Mesenchymal stem cell (in vitro differentiated cells and primary cell): ENCODE measurements around the gene HAND2.

Experiments used
- DNase-seq: peaks from one replicate; pipeline ENCODE4 v3.0.0-alpha.2; 2013
- H2AFZ ChIP-seq: one replicate; pipeline ENCODE4 v1.6.1; 2013; ENCODE audit warnings: low read depth, mild to moderate bottlenecking, control low read depth, inconsistent platforms, low read length, moderate library complexity
- H2AK5ac ChIP-seq: 2 replicates; pipeline ENCODE4 v1.6.1; 2013; ENCODE audit warnings: low read length, moderate library complexity, mild to moderate bottlenecking, inconsistent platforms; ENCODE audit not compliant: severe bottlenecking
- H2BK120ac ChIP-seq: one replicate; pipeline ENCODE4 v1.6.1; 2013; ENCODE audit warnings: low read depth, mild to moderate bottlenecking, inconsistent platforms, low read length, moderate library complexity
- H2BK12ac ChIP-seq, 2 experiments: one replicate each; pipeline ENCODE4 v1.6.1; 2013; ENCODE audit warnings: inconsistent platforms in 2 of 2, low read length in 2 of 2, mild to moderate bottlenecking in 2 of 2, moderate library complexity in 2 of 2, control low read depth in 1 of 2
- H2BK15ac ChIP-seq: one replicate; pipeline ENCODE4 v1.6.1; 2013; ENCODE audit warnings: mild to moderate bottlenecking, low read depth, inconsistent platforms; ENCODE audit not compliant: poor library complexity, severe bottlenecking
- H2BK5ac ChIP-seq: 2 replicates; pipeline ENCODE4 v1.6.1; 2013; ENCODE audit warnings: low read depth, mild to moderate bottlenecking, low read length, control low read depth, inconsistent platforms; ENCODE audit not compliant: poor library complexity, severe bottlenecking
- H3K14ac ChIP-seq, 2 experiments: one replicate each; pipeline ENCODE4 v1.6.1; 2013; ENCODE audit warnings: inconsistent platforms in 2 of 2, low read length in 2 of 2, control low read depth in 1 of 2, mild to moderate bottlenecking in 1 of 2, moderate library complexity in 1 of 2
- H3K18ac ChIP-seq, 2 experiments: one replicate each; pipeline ENCODE4 v1.6.1; 2013; ENCODE audit warnings: inconsistent platforms in 2 of 2, low read length in 2 of 2, control low read depth in 1 of 2, low read depth in 1 of 2, mild to moderate bottlenecking in 1 of 2
- H3K23ac ChIP-seq, 2 experiments: one replicate each; pipeline ENCODE4 v1.6.1; 2013; ENCODE audit warnings: inconsistent platforms in 2 of 2, low read length in 2 of 2, mild to moderate bottlenecking in 2 of 2, moderate library complexity in 2 of 2, control low read depth in 1 of 2
- H3K27ac ChIP-seq: 2 replicates; pipeline ENCODE4 v1.5.1; 2013; ENCODE audit warnings: mild to moderate bottlenecking, moderate library complexity, low read length, control low read depth, inconsistent platforms; ENCODE audit not compliant: poor library complexity, severe bottlenecking
- H3K27me3 ChIP-seq, 2 experiments: 2 replicates each; pipeline versions ENCODE4 v1.6.1 to v1.7.0; 2013; ENCODE audit warnings: low read length in 2 of 2, mild to moderate bottlenecking in 2 of 2, moderate library complexity in 2 of 2, control low read depth in 1 of 2, inconsistent platforms in 1 of 2; ENCODE audit not compliant: control insufficient read depth in 1 of 2, insufficient read depth in 1 of 2
- H3K36me3 ChIP-seq, 2 experiments: 2 replicates each; pipeline versions ENCODE4 v1.6.1 to v1.7.0; 2013; ENCODE audit warnings: low read length in 2 of 2, control low read depth in 1 of 2, inconsistent platforms in 1 of 2, low read depth in 1 of 2, mild to moderate bottlenecking in 1 of 2; ENCODE audit not compliant: insufficient read depth in 2 of 2, control insufficient read depth in 1 of 2
- H3K4ac ChIP-seq, 2 experiments: one replicate each; pipeline ENCODE4 v1.6.1; 2013; ENCODE audit warnings: inconsistent platforms in 2 of 2, low read length in 2 of 2, mild to moderate bottlenecking in 2 of 2, moderate library complexity in 2 of 2, control low read depth in 1 of 2, low read depth in 1 of 2
- H3K4me1 ChIP-seq: 2 replicates; pipeline ENCODE4 v1.6.1; 2013; ENCODE audit warnings: low read depth, low read length, control low read depth; ENCODE audit not compliant: control insufficient read depth, insufficient read depth
- H3K4me2 ChIP-seq: 2 replicates; pipeline ENCODE4 v1.6.1; 2013; ENCODE audit warnings: low read length, mild to moderate bottlenecking, inconsistent platforms; ENCODE audit not compliant: poor library complexity, severe bottlenecking
- H3K4me3 ChIP-seq, 2 experiments: 2 replicates each; pipeline versions ENCODE4 v1.5.1 to v1.7.0; 2013; ENCODE audit warnings: low read length in 2 of 2, mild to moderate bottlenecking in 2 of 2, control low read depth in 1 of 2, low read depth in 1 of 2; ENCODE audit not compliant: insufficient read depth in 1 of 2
- H3K79me1 ChIP-seq: replicated peaks from 2 replicates; pipeline ENCODE4 v1.6.1; 2013; ENCODE audit warnings: mild to moderate bottlenecking, control low read depth, low read length, inconsistent platforms; ENCODE audit not compliant: poor library complexity, severe bottlenecking
- H3K9ac ChIP-seq: 2 replicates; pipeline ENCODE4 v1.7.0; 2013; ENCODE audit warnings: mild to moderate bottlenecking, low read length, moderate library complexity
- H3K9me3 ChIP-seq: 2 replicates; pipeline ENCODE4 v1.7.0; 2013; ENCODE audit warnings: mild to moderate bottlenecking, low read length; ENCODE audit not compliant: control insufficient read depth
- H4K8ac ChIP-seq: one replicate; pipeline ENCODE4 v1.6.1; 2013; ENCODE audit warnings: inconsistent platforms, mild to moderate bottlenecking, low read length, moderate library complexity
- H4K91ac ChIP-seq: one replicate; pipeline ENCODE4 v1.6.1; 2013; ENCODE audit warnings: mild to moderate bottlenecking, low read length, inconsistent platforms
- WGBS: methylation state at CpG from one replicate; pipeline ENCODE4 v1.1.7; 2013; ENCODE audit warnings: mixed read lengths; 5-methylcytosine and 5-hydroxymethylcytosine counted together

The HAND2 gene

DNA sequence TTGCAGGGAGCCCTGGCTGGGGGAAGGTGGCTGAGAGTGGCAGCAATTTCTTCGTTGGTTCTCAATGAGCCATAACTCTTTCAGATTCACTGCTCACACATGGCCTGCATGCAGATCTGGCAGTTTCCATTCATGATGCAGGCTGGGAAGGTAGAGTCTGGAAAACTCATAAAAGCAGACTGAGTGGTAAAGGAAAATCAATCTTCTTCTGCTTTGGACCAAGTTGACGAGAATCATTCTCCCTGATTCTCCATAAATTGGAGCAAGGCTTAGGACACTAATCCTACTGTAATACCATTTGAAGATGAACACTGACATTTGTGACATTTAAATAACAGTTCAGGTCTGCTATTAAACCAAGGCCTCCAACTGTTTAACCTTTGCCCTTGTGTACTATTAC lies 35.3 kb upstream of the HAND2 start:
- H3K4ac ChIP-seq = peak overlapping the region in 1 of 2 experiments; percentile 7
- no peak overlapping the region for H2AFZ ChIP-seq
- no peak overlapping the region for H3K4me2 ChIP-seq
- no peaks in the 10 kb centered on the region for H3K79me1 ChIP-seq
- no peak overlapping the region for H4K91ac ChIP-seq
- no peak overlapping the region for H2BK120ac ChIP-seq
- no peak overlapping the region for H2AK5ac ChIP-seq
- no peak overlapping the region for H3K27ac ChIP-seq
- H3K9ac ChIP-seq = no peak overlapping the region
- peak overlapping the region in 1 of 2 experiments; percentile 28 for H3K14ac ChIP-seq
- H3K18ac ChIP-seq = peak overlapping the region in 1 of 2 experiments; percentile 11
- no peak overlapping the region for H2BK12ac ChIP-seq
- WGBS = 31% methylated on average over 2 of the region's 2 CpGs
- H3K36me3 ChIP-seq = no peaks in the 10 kb centered on the region
- no peaks in the 10 kb centered on the region for H3K27me3 ChIP-seq
- H4K8ac ChIP-seq = no peak overlapping the region
- no peak overlapping the region for H2BK5ac ChIP-seq
- H3K4me1 ChIP-seq = no peaks in the 10 kb centered on the region
- H3K23ac ChIP-seq = peak overlapping the region in 1 of 2 experiments; percentile 94
- no peak overlapping the region for H3K4me3 ChIP-seq
- no peaks in the 10 kb centered on the region for H3K9me3 ChIP-seq
- H2BK15ac ChIP-seq = no peak overlapping the region
- no peak for DNase-seq

DNA sequence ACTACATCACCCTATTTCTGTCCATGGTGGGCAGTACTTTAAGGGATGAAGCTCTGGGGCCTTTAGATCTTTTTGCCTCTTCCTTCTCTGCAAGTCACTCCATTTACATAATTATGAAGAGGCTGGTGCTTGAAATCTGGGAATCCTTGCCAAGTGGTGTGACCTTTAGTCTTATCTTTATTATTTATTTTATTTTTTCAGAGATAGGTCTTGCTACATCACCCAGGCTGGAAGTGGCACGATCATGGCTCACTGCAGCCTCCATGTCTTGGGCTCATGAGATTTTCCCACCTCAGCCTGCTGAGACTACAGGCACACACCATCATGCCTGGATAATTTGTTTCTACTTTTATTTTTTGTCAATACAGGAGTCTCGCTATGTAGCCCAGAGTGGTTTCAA lies 34.4 kb upstream of the HAND2 start:
- H3K9me3 ChIP-seq = no peaks in the 10 kb centered on the region
- no peak overlapping the region for H3K4ac ChIP-seq
- H3K27me3 ChIP-seq = no peaks in the 10 kb centered on the region
- no peak overlapping the region for H3K23ac ChIP-seq
- H2AK5ac ChIP-seq = no peak overlapping the region
- no peak overlapping the region for H2BK120ac ChIP-seq
- H3K36me3 ChIP-seq = no peaks in the 10 kb centered on the region
- H2BK5ac ChIP-seq = no peak overlapping the region
- H3K18ac ChIP-seq = no peak overlapping the region
- H3K14ac ChIP-seq = no peak overlapping the region
- 95% methylated on average over 2 of the region's 2 CpGs for WGBS
- H3K4me1 ChIP-seq = no peaks in the 10 kb centered on the region
- no peak for DNase-seq
- no peak overlapping the region for H4K8ac ChIP-seq
- no peak overlapping the region for H3K4me2 ChIP-seq
- no peak overlapping the region for H2BK12ac ChIP-seq
- H3K4me3 ChIP-seq = no peak overlapping the region
- H3K9ac ChIP-seq = no peak overlapping the region
- H3K27ac ChIP-seq = no peak overlapping the region
- H2BK15ac ChIP-seq = no peak overlapping the region
- no peak overlapping the region for H2AFZ ChIP-seq
- no peaks in the 10 kb centered on the region for H3K79me1 ChIP-seq
- H4K91ac ChIP-seq = no peak overlapping the region

- no peak overlapping the region for H3K4me3 ChIP-seq
- no CpG with 5 or more reads among the region's 1 CpG for WGBS
- no peak for DNase-seq
- H4K8ac ChIP-seq = no peak overlapping the region
- no peak overlapping the region for H3K4me2 ChIP-seq
- no peaks in the 10 kb centered on the region for H3K27me3 ChIP-seq
- no peak overlapping the region for H2BK5ac ChIP-seq
- H3K36me3 ChIP-seq = no peaks in the 10 kb centered on the region
- H2AFZ ChIP-seq = no peak overlapping the region
- no peak overlapping the region for H2BK12ac ChIP-seq
- H2BK15ac ChIP-seq = no peak overlapping the region
- no peak overlapping the region for H3K4ac ChIP-seq
- no peak overlapping the region for H3K9ac ChIP-seq
- no peaks in the 10 kb centered on the region for H3K9me3 ChIP-seq
- H3K27ac ChIP-seq = no peak overlapping the region
- H3K4me1 ChIP-seq = no peaks in the 10 kb centered on the region
- no peak overlapping the region for H3K23ac ChIP-seq
- H2BK120ac ChIP-seq = no peak overlapping the region
- H3K18ac ChIP-seq = no peak overlapping the region
- no peaks in the 10 kb centered on the region for H3K79me1 ChIP-seq
- no peak overlapping the region for H4K91ac ChIP-seq
- H3K14ac ChIP-seq = no peak overlapping the region
- no peak overlapping the region for H2AK5ac ChIP-seq
These were observed 30.9 kb upstream of the HAND2 start for GRCh38 chr4:173560896-173561295.

DNA sequence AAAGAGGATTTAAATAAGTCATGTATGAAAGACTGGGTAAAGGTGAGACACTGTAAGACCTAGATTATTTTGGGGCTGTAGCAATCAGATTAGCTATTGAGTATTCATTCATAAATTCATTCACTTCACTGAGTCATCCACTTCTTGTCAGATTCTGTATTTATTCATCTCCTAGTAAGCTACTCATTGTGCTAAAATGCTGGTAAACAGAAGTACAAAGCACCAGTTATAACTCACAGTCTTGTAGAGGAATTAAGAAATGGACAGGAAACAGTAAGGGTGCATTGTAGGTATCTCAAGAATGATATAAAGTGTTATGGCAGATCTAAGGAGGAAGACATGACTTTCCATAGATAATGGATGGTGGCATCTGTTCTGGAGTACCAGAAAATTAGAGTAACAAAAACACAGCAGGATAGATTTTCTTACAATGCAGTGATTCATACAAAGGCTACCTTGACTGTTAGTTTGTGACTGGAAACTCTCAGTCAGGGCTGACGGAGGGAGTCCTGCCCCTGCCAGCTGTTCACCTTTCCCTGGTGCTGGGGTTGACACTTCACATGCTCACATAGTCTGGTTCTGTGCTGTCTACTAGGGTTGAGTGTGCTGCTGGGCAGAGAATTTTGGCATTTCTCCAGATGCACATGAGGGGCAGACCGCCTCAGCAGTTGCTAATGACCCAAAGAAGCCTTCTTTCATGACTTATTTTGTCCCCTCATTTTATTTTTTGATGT lies 26.5 kb upstream of the HAND2 start:
- whole genome bisulfite sequencing = 89% methylated on average over 2 of the region's 2 CpGs

More for the DNA sequence above, 26.5 kb upstream of the HAND2 start:
- no peak overlapping the region for H3K4me3 ChIP-seq
- H2BK12ac ChIP-seq = peak overlapping the region in 1 of 2 experiments; percentile 34
- H3K27ac ChIP-seq = no peak overlapping the region
- DNase-seq = no peak
- H3K9ac ChIP-seq = no peak overlapping the region
- no peak overlapping the region for H3K4me2 ChIP-seq
- no peaks in the 10 kb centered on the region for H3K9me3 ChIP-seq
- H3K4me1 ChIP-seq = no peaks in the 10 kb centered on the region
- no peak overlapping the region for H4K8ac ChIP-seq
- no peak overlapping the region for H2AK5ac ChIP-seq
- H3K36me3 ChIP-seq = no peaks in the 10 kb centered on the region
- H3K14ac ChIP-seq = no peak overlapping the region
- no peak overlapping the region for H2BK120ac ChIP-seq
- H2BK5ac ChIP-seq = no peak overlapping the region
- no peak overlapping the region for H3K4ac ChIP-seq
- no peak overlapping the region for H2BK15ac ChIP-seq
- H2AFZ ChIP-seq = no peak overlapping the region
- H4K91ac ChIP-seq = no peak overlapping the region
- no peaks in the 10 kb centered on the region for H3K27me3 ChIP-seq
- H3K23ac ChIP-seq = no peak overlapping the region
- no peaks in the 10 kb centered on the region for H3K79me1 ChIP-seq
- no peak overlapping the region for H3K18ac ChIP-seq
